SH-SY5Y (cell line): ENCODE measurements around the gene SEMA4A.

ENCODE experiments used
- GATA2 ChIP-seq: IDR thresholded peaks from 2 replicates; pipeline ENCODE4 v1.6.1; 2011; ENCODE audit warnings: mild to moderate bottlenecking, low read depth, low read length
- GATA3 ChIP-seq: IDR thresholded peaks from 2 replicates; pipeline ENCODE4 v1.6.1; 2011; ENCODE audit warnings: low read depth, mild to moderate bottlenecking, low read length, moderate library complexity

GRCh38 chr1:156160743-156161171 is 7.4 kb downstream of the SEMA4A start:
- TF ChIP-seq GATA3 (no peak), GATA2 (no peak)
